ENCODE results near the gene CDKL2. TPM values are rescaled to one million over a fixed set of nuclear protein-coding genes. Genes with fewer than 3 reads are reported as not detected.
A peak's percentile ranks its signal among the peaks of the same experiment; 100 is the strongest.

Gene CDKL2
- total RNA-seq (2021) (1.5 and 1.6 TPM in 2 replicates), Bru-seq, nascent RNA (percentile 41 among the genes with signal in this experiment), BruChase-seq, experiment 1, labeled RNA remaining after a 2-hour chase (percentile 45 among the genes with signal in this experiment), BruChase-seq, experiment 2, labeled RNA remaining after a 6-hour chase (percentile 52 among the genes with signal in this experiment)
- long read RNA-seq, partial matches to known transcripts, result 0 of 3 reads
- long read RNA-seq, other reads (novel, unspliced or antisense), result 1 of 3 reads

DNA sequence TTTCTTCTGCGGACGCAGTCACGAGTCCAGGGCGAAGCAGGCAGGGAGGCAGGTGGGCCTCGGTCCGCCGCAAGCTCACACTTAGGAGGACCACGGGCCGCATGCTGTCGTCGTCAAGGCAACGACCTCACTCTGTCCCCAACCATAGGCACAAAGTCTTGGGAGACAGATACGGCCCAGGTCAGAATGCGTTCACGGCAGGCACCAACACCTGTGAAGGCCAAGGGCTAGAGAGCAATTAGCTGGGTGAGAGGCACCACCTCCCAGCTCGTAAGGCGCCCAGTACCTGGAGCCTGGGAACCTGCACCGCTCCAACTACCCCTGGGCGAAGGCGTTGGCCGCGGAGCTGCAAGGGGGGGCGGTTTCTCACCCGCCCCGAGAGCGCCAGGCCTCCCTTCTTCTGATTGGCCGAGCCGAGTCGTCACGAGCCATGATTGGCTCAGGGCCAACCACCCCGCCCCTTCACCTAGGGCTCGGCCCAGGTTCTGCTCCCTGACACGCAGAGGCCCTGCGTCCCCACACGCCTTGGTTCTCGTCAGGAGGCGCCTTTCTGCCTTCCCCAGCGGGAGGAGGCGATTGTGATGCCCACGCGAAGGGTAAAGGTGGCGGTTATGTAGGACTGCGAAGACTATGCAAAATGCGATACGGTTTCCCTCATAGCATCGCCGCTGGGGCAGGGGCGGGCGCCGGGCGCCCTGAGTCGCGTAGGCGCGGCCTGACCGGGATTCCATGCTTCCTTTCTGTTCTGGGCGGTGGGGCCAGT is at the start of gene CDKL2:
TSS of gene CDKL2 (minus strand) at position 355 of the 763 bp plus-strand sequence. CDS start 4,540 bp downstream, outside the sequence.
- no peaks in the 10 kb centered on the region for H3K9me3 ChIP-seq (ENCODE audit: low read depth, low read length, poor library complexity, severe bottlenecking)
- H3K4me3 ChIP-seq (ENCODE audit: low read depth, low read length, poor library complexity, severe bottlenecking), result peak within 1 kb of the TSS; percentile 53
- intact Hi-C loops (cut with micrococcal nuclease; ENCODE audit: unreplicated experiment), result no loop called here
- H3K27me3 ChIP-seq (replicated peaks; ENCODE audit: insufficient read depth, low read depth, low read length, poor library complexity), result no peaks in the 10 kb centered on the region
- H3K36me3 ChIP-seq (ENCODE audit: insufficient read depth, low read length, poor library complexity, severe bottlenecking), result no peaks in the 10 kb centered on the region
- POLR2A ChIA-PET (ENCODE audit: low non-redundant PET), result no interaction called here
- no peak for TF ChIP-seq EZH2 (IDR thresholded peaks at IDR 0.05; ENCODE audit: borderline replicate concordance, low read depth, low read length, poor library complexity, severe bottlenecking)
- no peak for TF ChIP-seq CTCF (conservative IDR thresholded peaks at IDR 0.05; ENCODE audit: low read depth, low read length)
- BruUV-seq (replicated peaks), result no TSS peak
- no peak within 1 kb of the TSS for H3K27ac ChIP-seq (ENCODE audit: low read depth, low read length, poor library complexity, severe bottlenecking)
- CTCF ChIA-PET, result no interaction called here
- peak; percentile 71 for DNase-seq (ENCODE audit: low spot score)
- H3K4me1 ChIP-seq (ENCODE audit: insufficient read depth, low read length, poor library complexity, severe bottlenecking), result no peaks in the 10 kb centered on the region

DNA sequence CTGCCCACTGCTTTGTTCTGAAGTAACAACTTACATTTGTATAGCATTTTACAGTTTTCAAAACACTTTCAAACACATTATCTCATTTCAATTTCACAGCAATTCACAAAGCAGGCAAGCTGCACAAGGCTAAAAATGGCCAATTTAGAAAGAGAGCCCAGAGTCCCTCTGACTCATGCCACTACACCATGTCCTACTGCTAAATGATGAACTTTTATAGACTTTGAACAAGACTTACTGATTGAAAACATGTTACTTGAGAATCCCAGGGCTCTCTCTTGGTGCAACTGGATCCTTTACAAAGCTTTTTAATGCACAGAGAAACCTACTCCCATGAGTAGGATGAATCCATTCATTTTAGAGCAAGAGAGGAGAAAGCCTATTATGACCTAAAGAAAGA is 48.6 kb upstream of the CDKL2 start:
- H3K4me3 ChIP-seq (ENCODE audit: low read depth, low read length, poor library complexity, severe bottlenecking), result no peak overlapping the region
- H3K27ac ChIP-seq (ENCODE audit: low read depth, low read length, poor library complexity, severe bottlenecking), result no peak overlapping the region
- no peak for TF ChIP-seq CTCF (conservative IDR thresholded peaks at IDR 0.05; ENCODE audit: low read depth, low read length)
- no peak for TF ChIP-seq EZH2 (IDR thresholded peaks at IDR 0.05; ENCODE audit: borderline replicate concordance, low read depth, low read length, poor library complexity, severe bottlenecking)
- no peaks in the 10 kb centered on the region for H3K9me3 ChIP-seq (ENCODE audit: low read depth, low read length, poor library complexity, severe bottlenecking)
- H3K27me3 ChIP-seq (replicated peaks; ENCODE audit: insufficient read depth, low read depth, low read length, poor library complexity), result no peaks in the 10 kb centered on the region
- CTCF ChIA-PET, result no interaction called here
- DNase-seq (ENCODE audit: low spot score), result no peak
- no TSS peak for BruUV-seq (replicated peaks)
- no peaks in the 10 kb centered on the region for H3K4me1 ChIP-seq (ENCODE audit: insufficient read depth, low read length, poor library complexity, severe bottlenecking)
- no peaks in the 10 kb centered on the region for H3K36me3 ChIP-seq (ENCODE audit: insufficient read depth, low read length, poor library complexity, severe bottlenecking)
- POLR2A ChIA-PET (ENCODE audit: low non-redundant PET), result no interaction called here
- intact Hi-C loops (cut with micrococcal nuclease; ENCODE audit: unreplicated experiment), result no loop called here

DNA sequence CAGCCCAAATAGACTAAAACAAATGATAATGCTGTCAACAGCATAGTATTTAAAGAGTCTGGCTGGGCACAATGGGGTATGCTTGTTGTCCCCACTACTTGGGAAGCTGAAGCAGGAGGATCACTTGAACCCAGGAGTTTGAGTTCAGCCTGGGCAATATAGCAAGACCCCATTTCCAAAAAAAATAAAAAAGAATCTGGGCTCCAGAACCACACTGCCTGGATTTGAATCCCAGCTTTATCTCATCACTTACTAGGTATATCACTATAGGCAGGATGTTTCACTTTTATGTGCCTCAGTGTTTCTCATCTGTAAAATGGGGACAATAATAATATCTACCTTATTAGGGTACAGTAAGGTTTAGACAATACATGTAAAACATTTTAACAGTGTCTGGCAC is 48.1 kb upstream of the CDKL2 start:
- POLR2A ChIA-PET (ENCODE audit: low non-redundant PET), result no interaction called here
- DNase-seq (ENCODE audit: low spot score), result no peak
- no peak for TF ChIP-seq EZH2 (IDR thresholded peaks at IDR 0.05; ENCODE audit: borderline replicate concordance, low read depth, low read length, poor library complexity, severe bottlenecking)
- no peak for TF ChIP-seq CTCF (conservative IDR thresholded peaks at IDR 0.05; ENCODE audit: low read depth, low read length)
- Histone ChIP-seq H3K27me3 (replicated peaks; ENCODE audit: insufficient read depth, low read depth, low read length, poor library complexity) (no peaks in the 10 kb centered on the region), H3K9me3 (ENCODE audit: low read depth, low read length, poor library complexity, severe bottlenecking) (no peaks in the 10 kb centered on the region), H3K4me3 (ENCODE audit: low read depth, low read length, poor library complexity, severe bottlenecking) (no peak overlapping the region), H3K4me1 (ENCODE audit: insufficient read depth, low read length, poor library complexity, severe bottlenecking) (no peaks in the 10 kb centered on the region), H3K36me3 (ENCODE audit: insufficient read depth, low read length, poor library complexity, severe bottlenecking) (no peaks in the 10 kb centered on the region), H3K27ac (ENCODE audit: low read depth, low read length, poor library complexity, severe bottlenecking) (no peak overlapping the region)
- intact Hi-C loops (cut with micrococcal nuclease; ENCODE audit: unreplicated experiment), result no loop called here
- CTCF ChIA-PET, result no interaction called here
- BruUV-seq (replicated peaks), result no TSS peak

All from A673 (cell line).